Measurements from ENCODE around the gene TP63.

DNA sequence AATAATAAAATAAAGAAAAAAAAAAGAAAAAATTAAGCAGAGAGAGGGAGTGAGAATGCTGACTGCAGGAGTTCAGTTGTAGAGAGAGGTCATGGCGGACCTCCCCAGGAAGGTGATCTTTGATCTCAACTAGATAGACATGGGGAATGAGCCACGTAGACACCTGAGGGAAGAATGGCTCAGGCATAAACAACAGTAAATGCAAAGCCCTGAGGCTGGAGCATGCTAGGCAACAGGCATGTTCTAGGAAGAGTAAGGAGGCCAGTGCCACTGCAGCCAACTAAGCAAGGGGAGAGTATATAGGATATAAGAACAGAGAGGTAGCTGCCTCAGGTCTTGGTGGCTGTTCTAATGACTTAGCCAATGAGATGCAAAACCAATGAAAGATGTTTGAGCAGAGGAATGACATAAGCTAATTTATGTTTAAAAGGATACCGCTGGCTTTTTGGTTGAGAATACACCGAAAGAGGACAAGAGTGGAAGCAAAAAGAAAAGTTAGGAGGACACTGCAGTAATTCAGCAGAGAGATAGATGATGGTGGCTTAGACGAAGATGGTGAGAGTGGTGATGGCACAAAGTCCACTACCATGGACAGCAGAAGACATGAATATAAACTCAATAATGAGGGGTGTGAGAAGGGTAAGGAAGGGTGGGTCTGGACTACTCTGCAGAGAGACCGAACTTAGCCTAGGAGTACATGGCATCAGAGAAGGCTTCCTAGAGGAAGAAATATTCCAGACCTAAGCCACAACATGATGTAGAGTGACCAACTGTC lies 314.9 kb downstream of the TP63 start:
- TF ChIP-seq HOXB5 (CRISPR knock-in tag; IDR thresholded peaks at IDR 0.05) = no peak
- TF ChIP-seq, protein P1, sequence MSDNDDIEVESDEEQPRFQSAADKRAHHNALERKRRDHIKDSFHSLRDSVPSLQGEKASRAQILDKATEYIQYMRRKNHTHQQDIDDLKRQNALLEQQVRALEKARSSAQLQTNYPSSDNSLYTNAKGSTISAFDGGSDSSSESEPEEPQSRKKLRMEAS (IDR thresholded peaks at IDR 0.05) = no peak
- no peak for TF ChIP-seq RFX5 (IDR thresholded peaks at IDR 0.05)
- no peak for TF ChIP-seq HOXA7 (CRISPR knock-in tag; IDR thresholded peaks at IDR 0.05)
- no peak for TF ChIP-seq CTCF (IDR thresholded peaks at IDR 0.05)
- TF ChIP-seq RNF2 (IDR thresholded peaks at IDR 0.05; ENCODE audit: borderline replicate concordance, low read depth) = no peak
- no peak for TF ChIP-seq CBX8 (IDR thresholded peaks at IDR 0.05)
- TF ChIP-seq, protein P2, sequence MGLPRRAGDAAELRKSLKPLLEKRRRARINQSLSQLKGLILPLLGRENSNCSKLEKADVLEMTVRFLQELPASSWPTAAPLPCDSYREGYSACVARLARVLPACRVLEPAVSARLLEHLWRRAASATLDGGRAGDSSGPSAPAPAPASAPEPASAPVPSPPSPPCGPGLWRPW (IDR thresholded peaks at IDR 0.05) = no peak
- TF ChIP-seq, protein P3, sequence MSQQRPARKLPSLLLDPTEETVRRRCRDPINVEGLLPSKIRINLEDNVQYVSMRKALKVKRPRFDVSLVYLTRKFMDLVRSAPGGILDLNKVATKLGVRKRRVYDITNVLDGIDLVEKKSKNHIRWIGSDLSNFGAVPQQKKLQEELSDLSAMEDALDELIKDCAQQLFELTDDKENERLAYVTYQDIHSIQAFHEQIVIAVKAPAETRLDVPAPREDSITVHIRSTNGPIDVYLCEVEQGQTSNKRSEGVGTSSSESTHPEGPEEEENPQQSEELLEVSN (IDR thresholded peaks at IDR 0.05; ENCODE audit: borderline replicate concordance, low read depth) = no peak
- no peak for TF ChIP-seq MYC (IDR thresholded peaks at IDR 0.05; ENCODE audit: borderline replicate concordance, low read length)
- TF ChIP-seq FOXS1 (CRISPR knock-in tag; IDR thresholded peaks at IDR 0.05) = no peak
- no peak for TF ChIP-seq TP53 (CRISPR knock-in tag; IDR thresholded peaks at IDR 0.05)
- no peak for TF ChIP-seq KDM1A (IDR thresholded peaks at IDR 0.05; ENCODE audit: low read depth)

Data from A549 (cell line).